HepG2 (cell line): Measurements from ENCODE around the gene CCDC85C. TPM values are rescaled to one million over a fixed set of nuclear protein-coding genes. Genes with fewer than 3 reads are reported as not detected.

Source experiments
- AGO1 ChIP-seq: fragments of 200-400 bp; formaldehyde crosslinking; IDR thresholded peaks from 2 replicates; pipeline ENCODE4 v1.6.1; 2017; ENCODE audit warnings: mild to moderate bottlenecking, low read depth, low read length, moderate library complexity; ENCODE audit not compliant: poor library complexity, severe bottlenecking
- AHR ChIP-seq: IDR thresholded peaks from 2 replicates; pipeline ENCODE4 v1.6.1; 2018; ENCODE audit warnings: missing genetic modification reagents, missing compliant biosample characterization
- AKAP8 ChIP-seq: sonication (generic); formaldehyde crosslinking; IDR thresholded peaks from 2 replicates; pipeline ENCODE4 v1.5.1; 2020; ENCODE audit warnings: mild to moderate bottlenecking, missing genetic modification reagents
- AKNA ChIP-seq: sonication (generic); formaldehyde crosslinking; IDR thresholded peaks from 2 replicates; pipeline ENCODE4 v1.4.0; 2020; ENCODE audit warnings: missing genetic modification reagents, borderline replicate concordance
- CREBL2 ChIP-seq: sonication (generic); formaldehyde crosslinking; IDR thresholded peaks from 2 replicates; pipeline ENCODE4 v1.8.1; 2023; ENCODE audit warnings: missing genetic modification reagents, mild to moderate bottlenecking, borderline replicate concordance
- ETV5 ChIP-seq: IDR thresholded peaks from 2 replicates; pipeline ENCODE4 v1.6.1; 2018; ENCODE audit warnings: missing biosample characterization, missing genetic modification reagents, inconsistent platforms, borderline replicate concordance
- HMG20A ChIP-seq: IDR thresholded peaks from 2 replicates; pipeline ENCODE4 v1.6.1; 2016; ENCODE audit warnings: borderline replicate concordance
- HMGXB3 ChIP-seq: sonication (generic); formaldehyde crosslinking; IDR thresholded peaks from 2 replicates; pipeline ENCODE4 v1.4.0; 2020; ENCODE audit warnings: missing genetic modification reagents, borderline replicate concordance
- JUND ChIP-seq: sonication (generic); formaldehyde crosslinking; IDR thresholded peaks from 2 replicates; pipeline ENCODE4 v1.8.0; 2022; ENCODE audit warnings: mild to moderate bottlenecking, missing genetic modification reagents
- MXI1 ChIP-seq: IDR thresholded peaks from 3 replicates; pipeline ENCODE4 v1.6.1; 2012; ENCODE audit warnings: low read depth, low read length, inconsistent platforms, borderline replicate concordance
- RELA ChIP-seq: sonication (generic); formaldehyde crosslinking; IDR thresholded peaks from 2 replicates; pipeline ENCODE4 v1.4.0; 2020; ENCODE audit warnings: missing genetic modification reagents
- TFDP2 ChIP-seq: sonication (generic); formaldehyde crosslinking; IDR thresholded peaks from 2 replicates; pipeline ENCODE4 v1.4.0; 2020; ENCODE audit warnings: missing genetic modification reagents
- TSC22D2 ChIP-seq: sonication (generic); formaldehyde crosslinking; IDR thresholded peaks from 2 replicates; pipeline ENCODE4 v1.5.1; 2020; ENCODE audit warnings: missing genetic modification reagents, mild to moderate bottlenecking, borderline replicate concordance
- YEATS4 ChIP-seq: sonication (generic); formaldehyde crosslinking; IDR thresholded peaks from 2 replicates; pipeline ENCODE4 v1.4.0; 2020; ENCODE audit warnings: missing genetic modification reagents, borderline replicate concordance
- ZBTB49 ChIP-seq: sonication (generic); formaldehyde crosslinking; IDR thresholded peaks from 2 replicates; pipeline ENCODE4 v1.4.0; 2020; ENCODE audit warnings: missing genetic modification reagents, borderline replicate concordance
- polyA plus RNA-seq, 8 experiments: library from polyadenylated mRNA; depleted of rRNA in 3 of 8; stranded (reverse) in 7 of 8; unstranded in 1 of 8; fragments of >200 nt; fragmentation: Illumina TruSeq in 4 of 8; extraction: Trizol in 4 of 8; gene quantifications; 2 replicates each; pipeline versions ENCODE4 v1.2.1 to v1.2.3, GENCODE V29; 2011 to 2016; ENCODE audit warnings: low read depth in 4 of 8, missing spikeins in 1 of 8, mixed read lengths in 1 of 8; ENCODE audit not compliant: insufficient read depth in 1 of 8
- total RNA-seq, 5 experiments: library from RNA; depleted of rRNA; stranded (reverse); fragments of >200 nt; fragmentation: Illumina TruSeq; extraction: Trizol; gene quantifications; 2 replicates each; pipeline ENCODE4 v1.2.3, GENCODE V29; 2016; ENCODE audit warnings: low read depth in 1 of 5

The CCDC85C gene
- total and polyA plus RNA-seq, 2 of the 13 experiments (the other 11 are each of a cell fraction or from before 2014, with no cell fraction given) = 18.8 to 43.8 TPM

GRCh38 chr14:99602054-99602787 lies 1.8 kb downstream of the CCDC85C start (continued):
- TF ChIP-seq AHR (CRISPR knock-in tag) (no peak), AKNA (CRISPR knock-in tag) (no peak), RELA (CRISPR knock-in tag) (no peak), YEATS4 (CRISPR knock-in tag) (no peak), TFDP2 (CRISPR knock-in tag) (no peak), ETV5 (CRISPR knock-in tag) (peak; percentile 58; the same call in 1 of the 2 replicates), HMG20A (CRISPR knock-in tag) (no peak), JUND (CRISPR knock-in tag) (no peak), TSC22D2 (0 out of 2 replicates have a peak, but pooled peaks have one; percentile 34), MXI1 (no peak; the same call in 2 of the 3 replicates), CREBL2 (no peak), ZBTB49 (CRISPR knock-in tag) (no peak), AKAP8 (CRISPR knock-in tag) (no peak), HMGXB3 (CRISPR knock-in tag) (no peak), AGO1 (no peak)
